Tibial artery (tissue), 4 donors: ENCODE measurements around the gene ACTN4.

Source experiments
- DNase-seq, 2 donors: peaks; one replicate each; pipeline ENCODE4 v3.0.0-alpha.2; 2019
- H3K27ac ChIP-seq, 2 donors: fragments of 200-600 bp; sonication (generic) in 1 of 2; 1 replicate in 1 of 2; 2 replicates in 1 of 2; pipeline ENCODE4 v1.5.1; 2018 to 2019; ENCODE audit warnings: mild to moderate bottlenecking in 1 of 2
- H3K27me3 ChIP-seq, 2 donors: fragments of 200-600 bp; sonication (generic) in 1 of 2; one replicate each; pipeline versions ENCODE4 v1.5.1 to v1.6.0; 2016 to 2019
- H3K36me3 ChIP-seq, 3 donors: fragments of 200-600 bp; sonication (generic) in 2 of 3; one replicate each; pipeline ENCODE4 v1.5.1; 2016 to 2019; ENCODE audit warnings: mild to moderate bottlenecking in 2 of 3
- H3K4me1 ChIP-seq, 4 donors: fragments of 200-600 bp; sonication (generic) in 2 of 4; 1 replicate in 3 of 4; 2 replicates in 1 of 4; pipeline ENCODE4 v1.5.1; 2016 to 2019
- H3K4me3 ChIP-seq, 2 donors: fragments of 200-600 bp; sonication (generic) in 1 of 2; 1 replicate in 1 of 2; 2 replicates in 1 of 2; pipeline ENCODE4 v1.5.1; 2018 to 2019; ENCODE audit warnings: mild to moderate bottlenecking in 2 of 2
- H3K9me3 ChIP-seq, 3 donors: fragments of 200-600 bp; sonication (generic) in 1 of 3; one replicate each; pipeline ENCODE4 v1.5.1; 2016 to 2019
- CTCF ChIP-seq, 2 experiments: fragments of 200-600 bp in 1 of 2; fragments of 450-650 bp in 1 of 2; IDR thresholded peaks; one replicate each; pipeline ENCODE4 v1.5.1; 2017 to 2019; ENCODE audit warnings: antibody characterized with exemption in 2 of 2, mild to moderate bottlenecking in 1 of 2, moderate library complexity in 1 of 2
- intact Hi-C: fragments of 100-400 bp; cut with DNase I; formaldehyde crosslinking; loops from one replicate; pipeline ENCODE4 v1.15.0; 2023; ENCODE audit warnings: low total_unique reads

ACTN4 gene

GRCh38 chr19:38695832-38696728 lies 48.6 kb downstream of the ACTN4 start:
- intact Hi-C loops: no loop called here
- peaks cover 8 to 22% (median 17%) of the 10 kb centered on the region in 3 donors for H3K36me3 ChIP-seq
- no peak overlapping the region for H3K4me3 ChIP-seq
- peak overlapping the region; percentile 91 to 94 for H3K27ac ChIP-seq
- H3K4me1 ChIP-seq: peaks cover 20 to 98% (median 95%) of the 10 kb centered on the region in 4 donors
- TF ChIP-seq CTCF (IDR thresholded peaks at IDR 0.05): no peak
- H3K9me3 ChIP-seq: no peaks in the 10 kb centered on the region
- H3K27me3 ChIP-seq: no peaks in the 10 kb centered on the region
- DNase-seq: no peak

- Histone ChIP-seq H3K27me3 (no peaks in the 10 kb centered on the region), H3K9me3 (no peaks in the 10 kb centered on the region), H3K4me3 (no peak overlapping the region), H3K36me3 (peaks cover 12 to 28% (median 22%) of the 10 kb centered on the region in 3 donors), H3K4me1 (peaks cover 20 to 99% (median 97%) of the 10 kb centered on the region in 4 donors), H3K27ac (peak overlapping the region; percentile 91 to 94)
- no peak for DNase-seq
- intact Hi-C loops: no loop called here
- no peak for TF ChIP-seq CTCF (IDR thresholded peaks at IDR 0.05)
Measured at GRCh38 chr19:38696729-38697055, 49.2 kb downstream of the ACTN4 start.

GRCh38 chr19:38697197-38697596 lies 49.7 kb downstream of the ACTN4 start:
- H3K4me3 ChIP-seq: no peak overlapping the region
- peaks cover 12 to 31% (median 24%) of the 10 kb centered on the region in 3 donors for H3K36me3 ChIP-seq
- peak overlapping the region; percentile 91 to 94 for H3K27ac ChIP-seq
- H3K4me1 ChIP-seq: peaks cover 20 to 100% (median 99%) of the 10 kb centered on the region in 4 donors
- intact Hi-C loops: no loop called here
- TF ChIP-seq CTCF (IDR thresholded peaks at IDR 0.05): no peak
- no peak for DNase-seq
- no peaks in the 10 kb centered on the region for H3K9me3 ChIP-seq
- no peaks in the 10 kb centered on the region for H3K27me3 ChIP-seq

- Histone ChIP-seq H3K4me1 (peaks cover 20 to 100% (median 99%) of the 10 kb centered on the region in 4 donors), H3K27me3 (no peaks in the 10 kb centered on the region), H3K4me3 (no peak overlapping the region), H3K9me3 (no peaks in the 10 kb centered on the region), H3K27ac (peak overlapping the region; percentile 91 to 94), H3K36me3 (peaks cover 12 to 36% (median 29%) of the 10 kb centered on the region in 3 donors)
- TF ChIP-seq CTCF (IDR thresholded peaks at IDR 0.05): no peak
- intact Hi-C loops: no loop called here
- no peak for DNase-seq
Measured at GRCh38 chr19:38697641-38698071, 50.2 kb downstream of the ACTN4 start.

- Histone ChIP-seq H3K4me1 (peaks cover 16 to 100% (median 95%) of the 10 kb centered on the region in 4 donors), H3K27me3 (no peaks in the 10 kb centered on the region), H3K4me3 (no peak overlapping the region), H3K9me3 (no peaks in the 10 kb centered on the region), H3K36me3 (peaks cover 20 to 43% (median 37%) of the 10 kb centered on the region in 3 donors), H3K27ac (peak overlapping the region; percentile 91 to 94)
- DNase-seq: no peak
- intact Hi-C loops: no loop called here
- no peak for TF ChIP-seq CTCF (IDR thresholded peaks at IDR 0.05)
Measured at GRCh38 chr19:38698225-38699026, 51.0 kb downstream of the ACTN4 start.
